ENCODE data around the gene TWSG1.

GRCh38 chr18:9422816-9423519, 88.4 kb downstream of the TWSG1 start:
- TF ChIP-seq CTCF (conservative IDR thresholded peaks at IDR 0.05; ENCODE audit: low read length) (no peak), EZH2phosphoT487 (IDR thresholded peaks at IDR 0.05; ENCODE audit: borderline replicate concordance) (no peak)
